BLaER1 (cell line): ENCODE measurements around the gene XYLT1.

Experiments used
- H3K27ac ChIP-seq: shearing (Covaris generic); formaldehyde crosslinking; 2 replicates; pipeline ENCODE4 v1.8.1; 2022
- H3K27me3 ChIP-seq: shearing (Covaris generic); formaldehyde crosslinking; 2 replicates; pipeline ENCODE4 v1.8.1; 2022
- H3K36me3 ChIP-seq: shearing (Covaris generic); formaldehyde crosslinking; 2 replicates; pipeline ENCODE4 v1.8.1; 2022
- H3K4me1 ChIP-seq: shearing (Covaris generic); formaldehyde crosslinking; 2 replicates; pipeline ENCODE4 v1.8.1; 2022
- H3K4me2 ChIP-seq: shearing (Covaris generic); formaldehyde crosslinking; 2 replicates; pipeline ENCODE4 v1.8.1; 2022
- H3K4me3 ChIP-seq: shearing (Covaris generic); formaldehyde crosslinking; 2 replicates; pipeline ENCODE4 v1.8.1; 2022
- H3K9ac ChIP-seq: shearing (Covaris generic); formaldehyde crosslinking; 2 replicates; pipeline ENCODE4 v1.8.1; 2022
- H3K9me3 ChIP-seq: shearing (Covaris generic); formaldehyde crosslinking; 2 replicates; pipeline ENCODE4 v1.8.1; 2022
- H4K20me1 ChIP-seq: shearing (Covaris generic); formaldehyde crosslinking; 2 replicates; pipeline ENCODE4 v1.8.1; 2022
- Cebpa-rat ChIP-seq: shearing (Covaris generic); IDR thresholded peaks from 2 replicates; pipeline ENCODE4 v1.8.1; 2022

XYLT1 gene

GRCh38 chr16:17282247-17282646 lies 188.5 kb downstream of the XYLT1 start:
- peak overlapping the region; percentile 58 for H3K27ac ChIP-seq
- no peak for TF ChIP-seq Cebpa-rat
- peaks cover 97% of the 10 kb centered on the region for H3K4me1 ChIP-seq
- peaks cover 100% of the 10 kb centered on the region for H4K20me1 ChIP-seq
- peak overlapping the region; percentile 40 for H3K4me3 ChIP-seq
- peak overlapping the region; percentile 88 for H3K4me2 ChIP-seq
- no peaks in the 10 kb centered on the region for H3K9me3 ChIP-seq
- no peaks in the 10 kb centered on the region for H3K36me3 ChIP-seq
- H3K9ac ChIP-seq: 0 out of 2 replicates have a peak overlapping the region, but pooled peaks have one; percentile 40
- H3K27me3 ChIP-seq: no peaks in the 10 kb centered on the region

- no peak for TF ChIP-seq Cebpa-rat
Observed at GRCh38 chr16:17281052-17281451, 189.7 kb downstream of the XYLT1 start.

GRCh38 chr16:17278988-17279387 lies 191.8 kb downstream of the XYLT1 start:
- Histone ChIP-seq H3K36me3 (no peaks in the 10 kb centered on the region), H3K4me1 (peaks cover 98% of the 10 kb centered on the region), H3K4me3 (no peak overlapping the region), H3K9me3 (no peaks in the 10 kb centered on the region), H3K27me3 (no peaks in the 10 kb centered on the region), H4K20me1 (peaks cover 99% of the 10 kb centered on the region), H3K27ac (peak overlapping the region; percentile 51), H3K4me2 (peak overlapping the region; percentile 78), H3K9ac (peak overlapping the region; percentile 51; the same call in 1 of the 2 replicates)
- TF ChIP-seq Cebpa-rat: no peak

More at GRCh38 chr16:17281052-17281451, 189.7 kb downstream of the XYLT1 start:
- Histone ChIP-seq H3K9ac (no peak overlapping the region), H3K4me2 (peak overlapping the region; percentile 88), H3K9me3 (no peaks in the 10 kb centered on the region), H4K20me1 (peaks cover 99% of the 10 kb centered on the region), H3K27me3 (no peaks in the 10 kb centered on the region), H3K27ac (peak overlapping the region; percentile 58), H3K4me1 (peaks cover 99% of the 10 kb centered on the region), H3K36me3 (no peaks in the 10 kb centered on the region), H3K4me3 (no peak overlapping the region)

- H3K4me1 ChIP-seq: peaks cover 88% of the 10 kb centered on the region
- H3K4me3 ChIP-seq: no peak overlapping the region
- TF ChIP-seq Cebpa-rat: no peak
- peaks cover 9% of the 10 kb centered on the region for H3K36me3 ChIP-seq
- peak overlapping the region; percentile 8; the same call in 1 of the 2 replicates for H3K27ac ChIP-seq
- H3K9ac ChIP-seq: peak overlapping the region; percentile 26; the same call in 1 of the 2 replicates
- H3K27me3 ChIP-seq: no peaks in the 10 kb centered on the region
- peaks cover 98% of the 10 kb centered on the region for H4K20me1 ChIP-seq
- no peaks in the 10 kb centered on the region for H3K9me3 ChIP-seq
- peak overlapping the region; percentile 78 for H3K4me2 ChIP-seq
Observed at GRCh38 chr16:17277981-17278381, 192.8 kb downstream of the XYLT1 start.

GRCh38 chr16:17276610-17277009 lies 194.2 kb downstream of the XYLT1 start:
- Histone ChIP-seq H3K27me3 (no peaks in the 10 kb centered on the region), H3K4me1 (peaks cover 87% of the 10 kb centered on the region), H4K20me1 (peaks cover 98% of the 10 kb centered on the region), H3K9me3 (no peaks in the 10 kb centered on the region), H3K27ac (no peak overlapping the region), H3K36me3 (peaks cover 17% of the 10 kb centered on the region), H3K9ac (no peak overlapping the region), H3K4me2 (peak overlapping the region; percentile 58; the same call in 1 of the 2 replicates), H3K4me3 (no peak overlapping the region)
- no peak for TF ChIP-seq Cebpa-rat

GRCh38 chr16:17276010-17276530 lies 194.7 kb downstream of the XYLT1 start:
- Histone ChIP-seq H3K27ac (peak overlapping the region; percentile 10; the same call in 1 of the 2 replicates), H3K4me1 (peaks cover 87% of the 10 kb centered on the region)

GRCh38 chr16:17275076-17276009 lies 195.4 kb downstream of the XYLT1 start:
- H4K20me1 ChIP-seq: peaks cover 98% of the 10 kb centered on the region
- no peak overlapping the region for H3K4me3 ChIP-seq
- H3K4me2 ChIP-seq: peak overlapping the region; percentile 58
- no peaks in the 10 kb centered on the region for H3K9me3 ChIP-seq
- peaks cover 17% of the 10 kb centered on the region for H3K36me3 ChIP-seq
- peak overlapping the region; percentile 10; the same call in 1 of the 2 replicates for H3K27ac ChIP-seq
- TF ChIP-seq Cebpa-rat: no peak
- no peak overlapping the region for H3K9ac ChIP-seq
- peaks cover 87% of the 10 kb centered on the region for H3K4me1 ChIP-seq
- no peaks in the 10 kb centered on the region for H3K27me3 ChIP-seq

More at GRCh38 chr16:17276010-17276530, 194.7 kb downstream of the XYLT1 start:
- peaks cover 17% of the 10 kb centered on the region for H3K36me3 ChIP-seq
- no peaks in the 10 kb centered on the region for H3K27me3 ChIP-seq
- H3K9ac ChIP-seq: no peak overlapping the region
- no peak overlapping the region for H3K4me3 ChIP-seq
- no peak for TF ChIP-seq Cebpa-rat
- no peaks in the 10 kb centered on the region for H3K9me3 ChIP-seq
- H3K4me2 ChIP-seq: peak overlapping the region; percentile 58
- H4K20me1 ChIP-seq: peaks cover 98% of the 10 kb centered on the region

GRCh38 chr16:17273142-17273561 lies 197.6 kb downstream of the XYLT1 start:
- H3K4me1 ChIP-seq: peaks cover 77% of the 10 kb centered on the region
- H3K27ac ChIP-seq: no peak overlapping the region
- no peak overlapping the region for H3K9ac ChIP-seq
- H3K4me3 ChIP-seq: no peak overlapping the region
- no peak for TF ChIP-seq Cebpa-rat
- H3K9me3 ChIP-seq: no peaks in the 10 kb centered on the region
- H3K36me3 ChIP-seq: peaks cover 17% of the 10 kb centered on the region
- H3K27me3 ChIP-seq: no peaks in the 10 kb centered on the region
- peaks cover 82% of the 10 kb centered on the region for H4K20me1 ChIP-seq
- no peak overlapping the region for H3K4me2 ChIP-seq

- Histone ChIP-seq H3K4me1 (peaks cover 77% of the 10 kb centered on the region), H3K4me3 (no peak overlapping the region), H3K27ac (no peak overlapping the region; the same call in 1 of the 2 replicates), H3K27me3 (no peaks in the 10 kb centered on the region), H3K4me2 (0 out of 2 replicates have a peak overlapping the region, but pooled peaks have one; percentile 56), H3K9me3 (no peaks in the 10 kb centered on the region), H3K36me3 (peaks cover 17% of the 10 kb centered on the region), H3K9ac (no peak overlapping the region), H4K20me1 (peaks cover 77% of the 10 kb centered on the region)
- no peak for TF ChIP-seq Cebpa-rat
Observed at GRCh38 chr16:17272716-17273115, 198.0 kb downstream of the XYLT1 start.
